Measurements from ENCODE around the gene RNU6-1. TPM values are rescaled to one million over a fixed set of nuclear protein-coding genes. Genes with fewer than 3 reads are reported as not detected.

The RNU6-1 gene
- total RNA-seq, 1 donor from 2014 or later, result not detected

- Mint-ChIP-seq H3K4me3 (no peak overlapping the region), H3K9me3 (peaks cover 5% of the 10 kb centered on the region), H3K27me3 (no peaks in the 10 kb centered on the region), H3K36me3 (no peaks in the 10 kb centered on the region), H3K27ac (peak overlapping the region; percentile 29), H3K4me1 (ENCODE audit: unreplicated experiment) (peaks cover 26% of the 10 kb centered on the region)
- no peak for TF ChIP-seq CTCF (conservative IDR thresholded peaks at IDR 0.05)
- no peak for DNase-seq (ENCODE audit: extremely low spot score, unreplicated experiment)
These were observed 38.9 kb upstream of the RNU6-1 start for GRCh38 chr15:67878712-67879206.

DNA sequence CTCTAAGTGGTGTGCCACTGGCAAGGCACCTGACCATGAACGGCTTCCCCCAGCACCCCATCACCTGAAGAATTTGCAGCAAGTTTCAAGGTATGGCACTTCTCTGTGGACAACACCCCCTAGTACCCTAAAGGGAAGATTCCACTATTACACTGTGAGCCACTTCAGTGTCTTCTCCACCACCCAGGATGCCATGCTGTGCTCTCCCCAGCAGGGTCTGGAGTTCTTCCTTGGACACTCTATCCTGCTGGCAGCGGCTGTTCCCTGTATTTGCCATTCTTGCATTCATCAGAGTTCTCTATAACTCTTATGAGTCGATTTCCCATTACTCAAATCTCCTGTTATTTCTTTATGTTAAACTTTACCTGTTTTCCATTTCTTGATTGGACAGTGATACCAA is 33.9 kb upstream of the RNU6-1 start:
- TF ChIP-seq CTCF (conservative IDR thresholded peaks at IDR 0.05), result no peak
- Mint-ChIP-seq H3K4me3 (no peak overlapping the region), H3K27ac (no peak overlapping the region), H3K9me3 (peaks cover 14% of the 10 kb centered on the region), H3K36me3 (no peaks in the 10 kb centered on the region), H3K27me3 (no peaks in the 10 kb centered on the region), H3K4me1 (ENCODE audit: unreplicated experiment) (peaks cover 3% of the 10 kb centered on the region)
- DNase-seq (ENCODE audit: extremely low spot score, unreplicated experiment), result no peak

- Mint-ChIP-seq H3K4me1 (ENCODE audit: unreplicated experiment) (peaks cover 4% of the 10 kb centered on the region), H3K9me3 (peaks cover 14% of the 10 kb centered on the region), H3K27me3 (no peaks in the 10 kb centered on the region), H3K27ac (no peak overlapping the region), H3K36me3 (no peaks in the 10 kb centered on the region), H3K4me3 (no peak overlapping the region)
- no peak for DNase-seq (ENCODE audit: extremely low spot score, unreplicated experiment)
- TF ChIP-seq CTCF (conservative IDR thresholded peaks at IDR 0.05), result no peak
These were observed 31.1 kb upstream of the RNU6-1 start for GRCh38 chr15:67870868-67871408.

DNA sequence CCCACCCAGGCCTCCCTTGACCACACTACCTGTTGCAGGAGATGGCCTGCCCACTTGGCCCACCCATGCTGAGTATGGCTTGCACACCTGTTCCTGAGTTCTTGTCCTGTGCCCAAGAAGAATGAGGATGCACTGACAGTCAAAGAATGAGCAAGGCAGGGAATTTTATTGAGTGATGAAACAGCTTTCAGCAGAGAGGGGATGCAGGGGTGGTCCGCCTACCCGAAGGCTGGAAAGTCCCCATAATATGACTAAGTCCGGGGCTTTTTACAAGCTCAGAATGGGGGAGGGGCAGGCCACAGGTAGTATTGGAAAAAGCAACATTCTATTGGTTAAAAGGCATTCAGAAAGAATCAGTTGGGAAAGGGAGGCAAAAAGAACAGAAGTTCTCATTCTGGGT is 29.9 kb upstream of the RNU6-1 start:
- no peak overlapping the region for H3K27ac Mint-ChIP-seq
- peaks cover 12% of the 10 kb centered on the region for H3K4me1 Mint-ChIP-seq (ENCODE audit: unreplicated experiment)
- no peak overlapping the region for H3K4me3 Mint-ChIP-seq
- TF ChIP-seq CTCF (conservative IDR thresholded peaks at IDR 0.05), result no peak
- peaks cover 14% of the 10 kb centered on the region for H3K9me3 Mint-ChIP-seq
- H3K36me3 Mint-ChIP-seq, result no peaks in the 10 kb centered on the region
- DNase-seq (ENCODE audit: extremely low spot score, unreplicated experiment), result no peak
- H3K27me3 Mint-ChIP-seq, result no peaks in the 10 kb centered on the region

DNA sequence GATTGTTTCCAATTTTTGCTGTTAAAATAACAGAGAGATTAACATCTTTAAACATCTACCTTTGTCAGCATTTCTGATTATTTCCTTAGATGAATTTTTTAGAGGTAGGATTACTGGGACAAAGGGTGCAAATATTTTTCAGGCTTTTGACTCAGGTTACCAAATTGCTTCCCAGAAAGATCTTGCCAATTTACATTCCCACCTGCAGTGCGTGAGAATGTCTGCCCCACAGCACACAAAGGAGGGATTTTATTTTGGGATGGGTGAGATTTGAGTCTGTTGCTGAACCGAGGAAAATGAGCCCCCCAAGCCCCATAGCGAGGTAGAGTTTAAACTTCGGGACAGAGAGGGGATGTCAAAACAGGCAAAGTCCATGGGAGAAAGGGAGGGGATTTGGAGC is 25.9 kb upstream of the RNU6-1 start:
- Mint-ChIP-seq H3K4me1 (ENCODE audit: unreplicated experiment) (peaks cover 17% of the 10 kb centered on the region), H3K36me3 (no peaks in the 10 kb centered on the region), H3K27ac (no peak overlapping the region), H3K4me3 (no peak overlapping the region), H3K9me3 (peaks cover 1% of the 10 kb centered on the region), H3K27me3 (no peaks in the 10 kb centered on the region)
- no peak for TF ChIP-seq CTCF (conservative IDR thresholded peaks at IDR 0.05)
- no peak for DNase-seq (ENCODE audit: extremely low spot score, unreplicated experiment)

- no peak for DNase-seq (ENCODE audit: extremely low spot score, unreplicated experiment)
- no peak overlapping the region for H3K27ac Mint-ChIP-seq
- no peaks in the 10 kb centered on the region for H3K36me3 Mint-ChIP-seq
These were observed 25.5 kb upstream of the RNU6-1 start for GRCh38 chr15:67865331-67865730.

More at GRCh38 chr15:67865331-67865730, 25.5 kb upstream of the RNU6-1 start:
- Mint-ChIP-seq H3K9me3 (no peaks in the 10 kb centered on the region), H3K4me3 (no peak overlapping the region), H3K27me3 (no peaks in the 10 kb centered on the region), H3K4me1 (ENCODE audit: unreplicated experiment) (peaks cover 17% of the 10 kb centered on the region)
- TF ChIP-seq CTCF (conservative IDR thresholded peaks at IDR 0.05), result no peak

All from type B pancreatic cell (in vitro differentiated cells).